Measurements from ENCODE around the gene PRTFDC1. TPM values are rescaled to one million over a fixed set of nuclear protein-coding genes. Genes with fewer than 3 reads are reported as not detected.

The PRTFDC1 gene
- total and polyA plus RNA-seq, 2 donors (not counting 1 experiment from before 2014, with no cell fraction given): 26.9 to 32.7 TPM

DNA sequence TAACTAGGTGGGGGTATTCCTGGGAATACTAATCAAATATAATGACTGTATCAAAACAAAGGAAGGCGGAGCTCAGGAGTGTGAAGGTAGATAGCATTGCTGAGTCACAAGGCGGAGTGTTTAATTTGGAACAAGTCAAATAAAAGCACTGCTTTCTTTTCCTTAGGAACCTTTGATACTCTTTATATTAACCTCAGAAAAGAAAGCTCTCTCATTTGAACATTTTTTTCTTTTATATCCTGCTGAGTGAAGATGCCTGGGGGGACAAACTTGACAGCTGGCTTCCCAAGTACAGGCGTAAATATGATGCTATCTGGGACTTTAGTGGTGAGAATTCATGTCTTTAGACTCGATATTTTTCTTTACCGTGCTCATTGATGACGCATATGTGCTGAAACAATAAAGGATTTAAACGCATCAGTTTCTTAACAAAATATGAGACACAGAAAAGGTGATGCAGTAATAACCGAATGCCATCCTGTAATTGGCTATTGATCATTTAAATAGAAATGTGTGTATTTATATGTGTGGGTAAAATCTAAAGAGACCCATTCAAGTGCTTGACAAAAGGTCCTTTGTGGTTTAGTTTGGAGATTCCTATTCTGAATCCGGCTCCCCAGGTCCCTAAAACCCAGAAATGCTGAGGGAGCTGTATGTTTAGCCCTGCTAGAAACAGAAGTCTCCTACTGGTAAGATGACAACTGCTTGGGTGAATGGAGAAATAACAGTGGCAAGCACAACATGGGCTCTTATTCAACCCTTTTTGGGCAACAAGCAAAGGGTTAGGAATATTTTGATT lies 102.7 kb downstream of the PRTFDC1 start:
- Histone ChIP-seq H3K9me3 (ENCODE audit: control insufficient read depth, insufficient read depth, low read depth, low read length) (no peaks in the 10 kb centered on the region), H3K4me1 (ENCODE audit: control insufficient read depth, extremely low read depth, insufficient read depth, low read length) (no peaks in the 10 kb centered on the region), H3K27ac (ENCODE audit: insufficient read depth, low read length) (no peak overlapping the region), H3K4me2 (ENCODE audit: extremely low read depth, insufficient read depth, low read length) (no peak overlapping the region), H3K27me3 (ENCODE audit: control insufficient read depth, insufficient read depth, low read length) (no peaks in the 10 kb centered on the region), H3K36me3 (ENCODE audit: control insufficient read depth, insufficient read depth, low read length) (no peaks in the 10 kb centered on the region), H3K9ac (ENCODE audit: insufficient read depth, low read length) (no peak overlapping the region), H3K4me3 (replicated peaks in 1 of 4; ENCODE audit: control extremely low read depth in 1 of 4, insufficient read depth in 1 of 4, low read depth in 3 of 4, low read length in 4 of 4) (no peak overlapping the region), H2AFZ (ENCODE audit: low read length) (no peak overlapping the region), H4K20me1 (ENCODE audit: control insufficient read depth, extremely low read depth, insufficient read depth, low read length) (no peaks in the 10 kb centered on the region), H3K79me2 (ENCODE audit: control insufficient read depth, insufficient read depth, low read length) (no peaks in the 10 kb centered on the region)
- DNase-seq (ENCODE audit: low read depth in 2 of 2): peak in 1 of 2 donors; percentile 58
- TF ChIP-seq EZH2 (IDR thresholded peaks at IDR 0.05; ENCODE audit: low read length, missing control alignments): no peak
- TF ChIP-seq, protein P1, sequence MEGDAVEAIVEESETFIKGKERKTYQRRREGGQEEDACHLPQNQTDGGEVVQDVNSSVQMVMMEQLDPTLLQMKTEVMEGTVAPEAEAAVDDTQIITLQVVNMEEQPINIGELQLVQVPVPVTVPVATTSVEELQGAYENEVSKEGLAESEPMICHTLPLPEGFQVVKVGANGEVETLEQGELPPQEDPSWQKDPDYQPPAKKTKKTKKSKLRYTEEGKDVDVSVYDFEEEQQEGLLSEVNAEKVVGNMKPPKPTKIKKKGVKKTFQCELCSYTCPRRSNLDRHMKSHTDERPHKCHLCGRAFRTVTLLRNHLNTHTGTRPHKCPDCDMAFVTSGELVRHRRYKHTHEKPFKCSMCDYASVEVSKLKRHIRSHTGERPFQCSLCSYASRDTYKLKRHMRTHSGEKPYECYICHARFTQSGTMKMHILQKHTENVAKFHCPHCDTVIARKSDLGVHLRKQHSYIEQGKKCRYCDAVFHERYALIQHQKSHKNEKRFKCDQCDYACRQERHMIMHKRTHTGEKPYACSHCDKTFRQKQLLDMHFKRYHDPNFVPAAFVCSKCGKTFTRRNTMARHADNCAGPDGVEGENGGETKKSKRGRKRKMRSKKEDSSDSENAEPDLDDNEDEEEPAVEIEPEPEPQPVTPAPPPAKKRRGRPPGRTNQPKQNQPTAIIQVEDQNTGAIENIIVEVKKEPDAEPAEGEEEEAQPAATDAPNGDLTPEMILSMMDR (conservative IDR thresholded peaks at IDR 0.05 in 1 of 2, IDR thresholded peaks at IDR 0.05 in 1 of 2; ENCODE audit: low read depth in 1 of 2, low read length in 2 of 2): no peak

DNA sequence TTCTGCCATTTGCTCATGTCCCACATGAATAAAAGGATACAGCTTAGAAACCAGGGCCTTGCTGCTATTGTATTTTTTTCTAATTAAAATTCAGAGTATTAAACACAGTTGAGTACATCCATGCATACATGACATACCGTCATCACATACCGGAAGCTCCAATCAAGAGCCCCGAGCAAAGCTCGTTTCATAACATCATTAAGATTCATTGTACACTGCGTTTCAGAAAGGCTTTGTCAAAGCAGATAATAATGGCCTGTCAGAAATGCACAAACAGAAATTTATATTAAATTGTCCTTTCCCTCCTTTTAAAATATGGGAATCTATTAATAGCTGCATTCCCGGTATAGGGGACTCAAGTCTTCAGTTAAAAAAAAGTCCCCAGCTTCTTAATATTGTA lies 103.4 kb downstream of the PRTFDC1 start:
- TF ChIP-seq, protein P1 (conservative IDR thresholded peaks at IDR 0.05 in 1 of 2, IDR thresholded peaks at IDR 0.05 in 1 of 2; ENCODE audit: low read depth in 1 of 2, low read length in 2 of 2): no peak
- TF ChIP-seq EZH2 (IDR thresholded peaks at IDR 0.05; ENCODE audit: low read length, missing control alignments): no peak
- Histone ChIP-seq H3K36me3 (ENCODE audit: control insufficient read depth, insufficient read depth, low read length) (no peaks in the 10 kb centered on the region), H3K4me2 (ENCODE audit: extremely low read depth, insufficient read depth, low read length) (no peak overlapping the region), H3K27me3 (ENCODE audit: control insufficient read depth, insufficient read depth, low read length) (no peaks in the 10 kb centered on the region), H4K20me1 (ENCODE audit: control insufficient read depth, extremely low read depth, insufficient read depth, low read length) (no peaks in the 10 kb centered on the region), H2AFZ (ENCODE audit: low read length) (no peak overlapping the region), H3K4me1 (ENCODE audit: control insufficient read depth, extremely low read depth, insufficient read depth, low read length) (no peaks in the 10 kb centered on the region), H3K27ac (ENCODE audit: insufficient read depth, low read length) (no peak overlapping the region), H3K9ac (ENCODE audit: insufficient read depth, low read length) (no peak overlapping the region), H3K79me2 (ENCODE audit: control insufficient read depth, insufficient read depth, low read length) (no peaks in the 10 kb centered on the region), H3K9me3 (ENCODE audit: control insufficient read depth, insufficient read depth, low read depth, low read length) (no peaks in the 10 kb centered on the region), H3K4me3 (replicated peaks in 1 of 4; ENCODE audit: control extremely low read depth in 1 of 4, insufficient read depth in 1 of 4, low read depth in 3 of 4, low read length in 4 of 4) (no peak overlapping the region)
- DNase-seq (ENCODE audit: low read depth in 2 of 2): peak in 1 of 2 donors; percentile 51

DNA sequence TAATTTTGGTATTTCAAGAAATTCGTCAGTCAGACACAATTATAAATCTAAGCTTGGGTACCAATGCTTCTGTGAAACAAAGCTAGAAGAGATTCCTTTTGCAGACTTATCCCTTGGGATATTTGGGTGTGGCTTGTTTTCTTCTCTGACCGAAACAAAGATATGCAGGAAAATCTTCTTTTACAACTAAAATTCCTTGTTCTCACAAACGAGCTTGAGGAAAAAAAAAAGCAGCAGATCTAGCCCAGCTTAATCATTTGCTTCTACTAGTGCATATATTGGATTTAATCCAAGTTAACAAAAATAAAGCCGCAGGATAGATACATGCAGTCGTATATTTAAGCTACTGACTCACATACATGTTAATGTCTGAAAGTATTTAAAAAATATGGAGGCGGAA lies 104.2 kb downstream of the PRTFDC1 start:
- H2AFZ ChIP-seq (ENCODE audit: low read length): no peak overlapping the region
- no peak overlapping the region for H3K4me2 ChIP-seq (ENCODE audit: extremely low read depth, insufficient read depth, low read length)
- DNase-seq (ENCODE audit: low read depth in 2 of 2): peak in 1 of 2 donors; percentile 31

More for the DNA sequence above, 104.2 kb downstream of the PRTFDC1 start:
- H3K27me3 ChIP-seq (ENCODE audit: control insufficient read depth, insufficient read depth, low read length): no peaks in the 10 kb centered on the region
- H4K20me1 ChIP-seq (ENCODE audit: control insufficient read depth, extremely low read depth, insufficient read depth, low read length): no peaks in the 10 kb centered on the region
- TF ChIP-seq, protein P1 (conservative IDR thresholded peaks at IDR 0.05 in 1 of 2, IDR thresholded peaks at IDR 0.05 in 1 of 2; ENCODE audit: low read depth in 1 of 2, low read length in 2 of 2): no peak
- TF ChIP-seq EZH2 (IDR thresholded peaks at IDR 0.05; ENCODE audit: low read length, missing control alignments): no peak
- H3K79me2 ChIP-seq (ENCODE audit: control insufficient read depth, insufficient read depth, low read length): no peaks in the 10 kb centered on the region
- H3K4me1 ChIP-seq (ENCODE audit: control insufficient read depth, extremely low read depth, insufficient read depth, low read length): no peaks in the 10 kb centered on the region
- H3K27ac ChIP-seq (ENCODE audit: insufficient read depth, low read length): no peak overlapping the region
- no peaks in the 10 kb centered on the region for H3K9me3 ChIP-seq (ENCODE audit: control insufficient read depth, insufficient read depth, low read depth, low read length)
- no peak overlapping the region for H3K4me3 ChIP-seq (replicated peaks in 1 of 4; ENCODE audit: control extremely low read depth in 1 of 4, insufficient read depth in 1 of 4, low read depth in 3 of 4, low read length in 4 of 4)
- no peak overlapping the region for H3K9ac ChIP-seq (ENCODE audit: insufficient read depth, low read length)
- no peaks in the 10 kb centered on the region for H3K36me3 ChIP-seq (ENCODE audit: control insufficient read depth, insufficient read depth, low read length)
